Mesothelial cell of epicardium (in vitro differentiated cells): Measurements from ENCODE around the gene BECN2. TPM values are rescaled to one million over a fixed set of nuclear protein-coding genes. Genes with fewer than 3 reads are reported as not detected.
A peak's percentile ranks its signal among the peaks of the same experiment; 100 is the strongest.

Source experiments
- DNase-seq, 2 experiments: peaks; one replicate each; pipeline ENCODE4 v3.0.0; 2021; ENCODE audit warnings: low spot score in 2 of 2; ENCODE audit not compliant: unreplicated experiment in 2 of 2
- H3K27ac Mint-ChIP-seq: 2 replicates; pipeline ENCODE4 v1.8.0; 2021; ENCODE audit warnings: mixed read lengths
- H3K27me3 Mint-ChIP-seq: 2 replicates; pipeline ENCODE4 v1.8.0; 2021; ENCODE audit warnings: low read depth, mixed read lengths
- H3K36me3 Mint-ChIP-seq: 2 replicates; pipeline ENCODE4 v1.8.0; 2021; ENCODE audit warnings: mixed read lengths
- H3K4me1 Mint-ChIP-seq: 2 replicates; pipeline ENCODE4 v1.8.0; 2021; ENCODE audit warnings: mixed read lengths
- H3K4me3 Mint-ChIP-seq: 2 replicates; pipeline ENCODE4 v1.8.0; 2021; ENCODE audit warnings: mild to moderate bottlenecking, moderate library complexity, mixed read lengths
- H3K9me3 Mint-ChIP-seq: 2 replicates; pipeline ENCODE4 v1.8.0; 2021; ENCODE audit warnings: mixed read lengths
- total RNA-seq: library from RNA; stranded (reverse); gene quantifications from 3 replicates; pipeline ENCODE4 v1.2.1, GENCODE V29; 2021
- TF ChIP-seq, protein P1 (sequence below): fragments of 200-600 bp; sonication (generic); IDR thresholded peaks from one replicate; pipeline ENCODE4 v1.5.0; 2021; ENCODE audit warnings: antibody characterized with exemption; ENCODE audit not compliant: unreplicated experiment

Gene BECN2, protein sequence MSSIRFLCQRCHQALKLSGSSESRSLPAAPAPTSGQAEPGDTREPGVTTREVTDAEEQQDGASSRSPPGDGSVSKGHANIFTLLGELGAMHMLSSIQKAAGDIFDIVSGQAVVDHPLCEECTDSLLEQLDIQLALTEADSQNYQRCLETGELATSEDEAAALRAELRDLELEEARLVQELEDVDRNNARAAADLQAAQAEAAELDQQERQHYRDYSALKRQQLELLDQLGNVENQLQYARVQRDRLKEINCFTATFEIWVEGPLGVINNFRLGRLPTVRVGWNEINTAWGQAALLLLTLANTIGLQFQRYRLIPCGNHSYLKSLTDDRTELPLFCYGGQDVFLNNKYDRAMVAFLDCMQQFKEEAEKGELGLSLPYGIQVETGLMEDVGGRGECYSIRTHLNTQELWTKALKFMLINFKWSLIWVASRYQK
- total RNA-seq = not detected in 3 replicates

DNA sequence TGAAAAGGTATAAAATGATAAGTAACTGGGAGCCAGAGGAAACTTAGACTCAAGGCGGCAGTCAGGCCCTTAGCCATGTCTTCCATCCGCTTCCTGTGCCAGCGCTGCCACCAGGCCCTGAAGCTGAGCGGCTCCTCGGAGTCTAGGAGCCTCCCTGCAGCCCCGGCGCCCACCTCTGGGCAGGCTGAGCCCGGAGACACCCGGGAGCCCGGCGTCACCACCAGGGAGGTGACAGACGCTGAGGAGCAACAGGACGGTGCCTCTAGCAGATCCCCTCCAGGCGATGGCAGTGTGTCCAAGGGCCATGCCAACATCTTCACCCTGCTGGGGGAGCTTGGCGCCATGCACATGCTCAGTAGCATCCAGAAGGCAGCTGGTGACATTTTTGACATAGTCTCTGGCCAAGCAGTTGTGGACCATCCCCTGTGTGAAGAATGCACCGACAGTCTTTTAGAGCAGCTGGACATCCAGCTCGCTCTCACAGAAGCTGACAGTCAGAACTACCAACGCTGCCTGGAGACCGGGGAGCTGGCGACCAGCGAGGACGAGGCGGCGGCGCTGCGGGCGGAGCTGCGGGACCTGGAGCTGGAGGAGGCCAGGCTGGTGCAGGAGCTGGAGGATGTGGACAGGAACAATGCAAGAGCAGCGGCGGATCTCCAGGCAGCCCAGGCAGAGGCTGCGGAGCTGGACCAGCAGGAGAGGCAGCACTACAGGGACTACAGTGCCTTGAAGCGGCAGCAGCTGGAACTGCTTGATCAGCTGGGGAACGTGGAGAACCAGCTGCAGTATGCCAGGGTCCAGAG lies at the start of gene BECN2:
Gene BECN2, plus strand, starts transcription at position 76 of the 803 bp plus-strand sequence. Its CDS starts 0 bp downstream, at position 76.
- Mint-ChIP-seq H3K9me3 (no peaks in the 10 kb centered on the region), H3K4me1 (no peaks in the 10 kb centered on the region), H3K36me3 (no peaks in the 10 kb centered on the region), H3K27ac (no peak within 1 kb of the TSS), H3K27me3 (no peaks in the 10 kb centered on the region), H3K4me3 (no peak within 1 kb of the TSS)
- TF ChIP-seq, protein P1, sequence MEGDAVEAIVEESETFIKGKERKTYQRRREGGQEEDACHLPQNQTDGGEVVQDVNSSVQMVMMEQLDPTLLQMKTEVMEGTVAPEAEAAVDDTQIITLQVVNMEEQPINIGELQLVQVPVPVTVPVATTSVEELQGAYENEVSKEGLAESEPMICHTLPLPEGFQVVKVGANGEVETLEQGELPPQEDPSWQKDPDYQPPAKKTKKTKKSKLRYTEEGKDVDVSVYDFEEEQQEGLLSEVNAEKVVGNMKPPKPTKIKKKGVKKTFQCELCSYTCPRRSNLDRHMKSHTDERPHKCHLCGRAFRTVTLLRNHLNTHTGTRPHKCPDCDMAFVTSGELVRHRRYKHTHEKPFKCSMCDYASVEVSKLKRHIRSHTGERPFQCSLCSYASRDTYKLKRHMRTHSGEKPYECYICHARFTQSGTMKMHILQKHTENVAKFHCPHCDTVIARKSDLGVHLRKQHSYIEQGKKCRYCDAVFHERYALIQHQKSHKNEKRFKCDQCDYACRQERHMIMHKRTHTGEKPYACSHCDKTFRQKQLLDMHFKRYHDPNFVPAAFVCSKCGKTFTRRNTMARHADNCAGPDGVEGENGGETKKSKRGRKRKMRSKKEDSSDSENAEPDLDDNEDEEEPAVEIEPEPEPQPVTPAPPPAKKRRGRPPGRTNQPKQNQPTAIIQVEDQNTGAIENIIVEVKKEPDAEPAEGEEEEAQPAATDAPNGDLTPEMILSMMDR = no peak
- no peak for DNase-seq

DNA sequence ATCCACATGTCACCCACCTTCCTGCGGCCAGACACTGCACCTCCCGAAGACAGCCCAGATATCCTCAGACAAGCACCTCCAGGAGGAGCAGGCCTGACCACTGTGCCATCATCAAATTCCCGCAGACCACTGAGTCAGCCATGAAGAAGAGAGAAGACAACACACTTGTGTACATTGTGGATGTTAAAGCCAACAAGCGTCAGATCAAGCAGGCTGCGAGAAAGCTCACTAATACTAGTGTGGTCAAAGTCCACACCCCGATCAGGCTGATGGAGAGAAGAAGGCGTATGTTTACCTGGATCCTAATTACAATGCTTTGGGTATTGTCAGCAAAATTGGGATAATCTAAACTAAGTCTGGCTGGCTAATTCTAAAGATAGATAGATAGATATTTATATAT lies 41.4 kb upstream of the BECN2 start:
- H3K4me3 Mint-ChIP-seq = no peak overlapping the region
- H3K27me3 Mint-ChIP-seq = no peaks in the 10 kb centered on the region
- no peak for DNase-seq
- H3K9me3 Mint-ChIP-seq = no peaks in the 10 kb centered on the region
- H3K36me3 Mint-ChIP-seq = no peaks in the 10 kb centered on the region
- H3K27ac Mint-ChIP-seq = no peak overlapping the region
- H3K4me1 Mint-ChIP-seq = peaks cover 6% of the 10 kb centered on the region
- TF ChIP-seq, protein P1 = no peak

DNA sequence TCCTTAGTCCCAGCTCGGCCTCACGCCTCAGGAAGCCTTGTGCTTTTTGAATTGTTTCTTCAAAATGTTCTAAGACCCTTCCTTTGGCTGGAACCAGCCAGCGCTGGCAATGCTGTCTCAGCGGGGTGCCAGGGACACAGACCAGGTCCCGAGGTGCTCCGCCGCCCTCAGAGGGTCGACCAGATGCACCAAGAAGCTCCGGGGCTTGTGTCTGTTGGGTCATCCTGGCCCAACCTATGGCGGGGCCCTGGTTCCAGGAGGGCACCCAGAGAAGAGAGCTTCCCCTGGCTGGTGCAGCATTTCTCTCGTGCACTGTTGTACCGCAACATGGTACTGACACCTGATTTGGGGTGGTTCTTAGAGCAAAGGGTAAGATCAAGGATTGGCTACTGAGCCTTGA lies 40.1 kb upstream of the BECN2 start:
- no peak for DNase-seq
- H3K27me3 Mint-ChIP-seq = no peaks in the 10 kb centered on the region
- no peak overlapping the region for H3K4me3 Mint-ChIP-seq
- no peaks in the 10 kb centered on the region for H3K9me3 Mint-ChIP-seq
- no peaks in the 10 kb centered on the region for H3K36me3 Mint-ChIP-seq
- no peak overlapping the region for H3K27ac Mint-ChIP-seq
- H3K4me1 Mint-ChIP-seq = peaks cover 6% of the 10 kb centered on the region
- TF ChIP-seq, protein P1 = no peak

DNA sequence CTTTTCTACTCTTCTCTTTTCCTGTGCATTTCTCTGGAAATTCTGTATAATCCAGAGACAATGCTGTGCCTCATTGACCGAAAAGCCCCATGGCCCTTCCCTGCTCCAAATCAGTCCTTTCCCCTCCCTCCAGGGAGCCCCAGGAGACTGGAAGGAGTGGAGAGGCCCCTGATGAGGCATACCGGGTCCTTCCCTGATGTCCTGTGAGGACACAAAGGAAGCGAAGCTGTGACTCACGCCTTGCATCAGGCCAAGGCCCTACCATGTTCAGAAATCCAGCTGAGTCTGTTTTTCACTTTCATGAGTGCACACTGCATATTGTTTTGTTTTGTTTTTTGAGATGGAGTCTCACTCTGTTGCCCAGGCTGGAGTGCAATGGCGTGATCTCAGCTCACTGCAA lies 38.7 kb upstream of the BECN2 start:
- peak overlapping the region; percentile 79 for H3K27ac Mint-ChIP-seq

DNA sequence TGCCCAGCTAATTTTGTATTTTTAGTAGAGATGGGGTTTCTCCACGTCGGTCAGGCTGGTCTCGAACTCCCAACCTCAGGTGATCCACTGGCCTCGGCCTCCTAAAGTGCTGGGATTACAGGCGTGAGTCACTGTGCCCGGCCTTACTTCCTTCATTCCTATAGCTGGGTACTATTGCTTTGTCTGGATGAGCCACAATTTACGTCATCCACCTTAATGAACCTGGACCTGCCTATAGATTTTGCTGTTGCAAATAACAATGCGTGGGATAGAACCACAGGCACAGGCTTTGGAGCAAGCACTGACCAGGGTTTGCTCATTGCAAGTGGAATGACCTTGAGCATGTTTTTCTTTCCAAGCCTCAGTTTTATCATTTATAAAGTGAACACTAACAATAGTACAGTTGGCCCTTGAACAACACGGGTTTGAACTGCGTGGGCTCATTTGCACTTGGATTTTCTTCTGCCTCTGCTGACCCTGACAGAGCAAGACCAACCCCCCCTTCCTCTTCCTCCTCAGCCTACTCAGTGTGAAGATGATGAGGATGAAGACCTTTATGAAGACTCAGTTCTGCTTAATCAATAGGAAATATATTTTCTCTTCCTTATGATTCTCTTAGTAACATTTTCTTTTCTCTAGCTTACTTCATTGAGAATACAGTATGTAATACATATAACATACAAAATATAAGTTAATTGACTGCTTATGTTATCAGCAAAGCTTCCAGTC lies 33.3 kb upstream of the BECN2 start:
- Mint-ChIP-seq H3K9me3 (no peaks in the 10 kb centered on the region), H3K27ac (no peak overlapping the region), H3K27me3 (no peaks in the 10 kb centered on the region), H3K36me3 (no peaks in the 10 kb centered on the region), H3K4me3 (no peak overlapping the region), H3K4me1 (no peaks in the 10 kb centered on the region)
- TF ChIP-seq, protein P1 = no peak
- no peak for DNase-seq

More for the DNA sequence above, 38.7 kb upstream of the BECN2 start:
- Mint-ChIP-seq H3K27me3 (no peaks in the 10 kb centered on the region), H3K4me1 (peaks cover 6% of the 10 kb centered on the region), H3K36me3 (no peaks in the 10 kb centered on the region), H3K9me3 (no peaks in the 10 kb centered on the region), H3K4me3 (no peak overlapping the region)
- no peak for DNase-seq
- TF ChIP-seq, protein P1 = no peak
